Cardiac atrium fibroblast (primary cell): Measurements from ENCODE around the gene ATOSB. TPM values are rescaled to one million over a fixed set of nuclear protein-coding genes. Genes with fewer than 3 reads are reported as not detected.

ENCODE experiments used
- total RNA-seq: library from RNA; depleted of rRNA; stranded (reverse); fragments of >200 nt; gene quantifications from 2 replicates; pipeline ENCODE4 v1.2.3, GENCODE V29; 2015

ATOSB gene
- total RNA-seq = 25.5 and 28.5 TPM in 2 replicates

GRCh38 chr9:35115680-35116538 is at the start of gene ATOSB:
ATOSB (minus strand) TSS chr9:35115862; CDS start chr9:35108274, 7,588 bp downstream.

GRCh38 chr9:35161713-35162604 is 46.3 kb upstream of the ATOSB start, which contains the start of gene UNC13B:
UNC13B (plus strand) TSS chr9:35162009; CDS start chr9:35162284, 275 bp downstream.

GRCh38 chr9:35102769-35103659 is 12.6 kb downstream of the ATOSB start, which contains the start of gene STOML2:
STOML2 (minus strand) TSS chr9:35103131; CDS start chr9:35103094, 37 bp downstream.

GRCh38 chr9:35096035-35096849 is 19.4 kb downstream of the ATOSB start, which contains the start of gene PIGO:
PIGO (minus strand) TSS chr9:35096591; CDS start chr9:35095565, 1,026 bp downstream.

GRCh38 chr9:35079426-35080341 is 36.0 kb downstream of the ATOSB start, which contains the start of gene FANCG:
FANCG (minus strand) TSS chr9:35079942; CDS start chr9:35079524, 418 bp downstream.

GRCh38 chr9:35072461-35073278 is 43.0 kb downstream of the ATOSB start, which contains the start of gene VCP:
VCP (minus strand) TSS chr9:35072625; CDS start chr9:35072353, 272 bp downstream.

Other genes starting within 250 kb of the ATOSB start
- not detected in 2 replicates for gene PHF24, start 157.6 kb downstream of the ATOSB start, total RNA-seq
- 4.9 and 14.6 TPM in 2 replicates for gene DNAJB5, start 126.1 kb downstream of the ATOSB start, total RNA-seq
- 262 and 287 TPM in 2 replicates for gene VCP, start 43.2 kb downstream of the ATOSB start, total RNA-seq
- 6.5 and 10.4 TPM in 2 replicates for gene FANCG, start 35.9 kb downstream of the ATOSB start, total RNA-seq
- gene PIGO, start 19.3 kb downstream of the ATOSB start, total RNA-seq = 14.3 and 16.5 TPM in 2 replicates
- gene STOML2, start 12.7 kb downstream of the ATOSB start, total RNA-seq = 116 and 119 TPM in 2 replicates
- gene UNC13B, start 46.1 kb upstream of the ATOSB start, total RNA-seq = 14.8 and 16.2 TPM in 2 replicates